Left renal cortex interstitium (tissue), 4 donors: ENCODE measurements around the gene PTP4A1. TPM values are rescaled to one million over a fixed set of nuclear protein-coding genes. Genes with fewer than 3 reads are reported as not detected.
"Not testable (repeated sequence)": the region's sequence is repeated elsewhere in the genome, so short reads cannot be mapped to it uniquely, and the experiment has no call there.

Source experiments
- DNase-seq, 4 donors: peaks; one replicate each; pipeline ENCODE4 v3.0.0-alpha.2; 2013; ENCODE audit warnings: low read depth in 4 of 4, low spot score in 2 of 4, missing footprints in 1 of 4
- polyA plus RNA-seq, 4 donors: library from polyadenylated mRNA; unstranded; fragments of 120-200 nt; gene quantifications; one replicate each; pipeline ENCODE4 v1.2.1, GENCODE V29; 2013; ENCODE audit not compliant: insufficient read length in 4 of 4

The PTP4A1 gene
- polyA plus RNA-seq, 4 donors: 44.4 to 83.2 (median 54.9) TPM

GRCh38 chr6:63581355-63582013 is 9.2 kb downstream of the PTP4A1 start:
- DNase-seq: no peak

- DNase-seq: no peak
Observed at GRCh38 chr6:63582579-63583231, 10.4 kb downstream of the PTP4A1 start.

DNA sequence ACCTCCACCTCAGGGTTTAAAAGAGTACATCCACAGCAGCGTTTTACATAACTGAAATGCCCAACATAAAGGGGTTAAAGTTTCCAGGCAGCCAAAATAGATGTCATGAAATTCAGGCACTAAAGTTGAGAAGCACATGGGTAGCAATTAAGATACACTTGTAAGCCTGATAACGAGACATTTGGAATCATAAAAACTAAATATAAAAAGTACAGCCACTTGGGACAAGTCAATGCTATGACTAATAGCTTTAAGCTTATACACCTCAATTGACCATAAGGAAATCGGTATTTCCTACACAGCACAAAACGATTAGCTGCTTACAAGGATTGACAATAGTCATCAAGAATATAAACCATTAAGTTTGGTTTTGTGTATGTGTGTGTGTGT is 11.8 kb downstream of the PTP4A1 start:
- DNase-seq: no peak

DNA sequence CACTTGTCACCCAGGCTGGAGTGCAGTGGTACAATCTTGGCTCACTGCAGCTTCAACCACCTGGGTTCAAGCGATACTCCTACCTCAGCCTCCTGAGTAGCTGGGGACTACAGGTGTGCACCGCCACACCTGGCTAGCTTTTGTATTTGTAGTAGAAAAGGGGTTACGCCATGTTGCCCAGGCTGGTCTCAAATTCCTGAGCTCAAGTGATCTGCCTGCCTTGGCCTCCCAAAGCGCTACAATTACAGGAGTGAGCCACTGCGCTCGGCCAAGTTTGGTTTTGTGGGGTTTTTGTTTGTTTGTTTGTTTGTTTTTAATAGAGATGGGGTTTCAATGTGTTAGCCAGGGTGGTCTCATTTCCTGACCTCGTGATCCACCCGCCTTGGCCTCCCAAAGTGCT is 12.3 kb downstream of the PTP4A1 start:
- DNase-seq: no peak

DNA sequence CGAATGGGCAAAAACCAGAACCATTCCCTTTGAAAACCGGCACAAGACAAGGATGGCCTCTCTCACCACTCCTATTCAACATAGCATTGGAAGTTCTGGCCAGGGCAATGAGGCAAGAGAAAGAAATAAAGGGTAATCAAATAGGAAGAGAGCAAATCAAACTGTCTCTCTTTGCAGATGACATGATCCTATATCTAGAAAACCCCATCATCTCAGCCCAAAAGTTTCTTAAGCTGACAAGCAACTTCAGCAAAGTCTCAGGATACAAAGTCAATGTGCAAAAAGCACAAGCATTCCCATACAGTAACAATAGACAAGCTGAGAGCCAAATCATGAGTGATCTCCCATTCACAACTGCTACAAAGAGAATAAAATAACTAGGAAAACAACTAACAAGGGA is 13.4 kb downstream of the PTP4A1 start:
- DNase-seq: not testable (repeated sequence)

GRCh38 chr6:63589952-63590411 is 17.7 kb downstream of the PTP4A1 start:
- no peak for DNase-seq

GRCh38 chr6:63592886-63593285 is 20.6 kb downstream of the PTP4A1 start:
- DNase-seq: no peak

DNA sequence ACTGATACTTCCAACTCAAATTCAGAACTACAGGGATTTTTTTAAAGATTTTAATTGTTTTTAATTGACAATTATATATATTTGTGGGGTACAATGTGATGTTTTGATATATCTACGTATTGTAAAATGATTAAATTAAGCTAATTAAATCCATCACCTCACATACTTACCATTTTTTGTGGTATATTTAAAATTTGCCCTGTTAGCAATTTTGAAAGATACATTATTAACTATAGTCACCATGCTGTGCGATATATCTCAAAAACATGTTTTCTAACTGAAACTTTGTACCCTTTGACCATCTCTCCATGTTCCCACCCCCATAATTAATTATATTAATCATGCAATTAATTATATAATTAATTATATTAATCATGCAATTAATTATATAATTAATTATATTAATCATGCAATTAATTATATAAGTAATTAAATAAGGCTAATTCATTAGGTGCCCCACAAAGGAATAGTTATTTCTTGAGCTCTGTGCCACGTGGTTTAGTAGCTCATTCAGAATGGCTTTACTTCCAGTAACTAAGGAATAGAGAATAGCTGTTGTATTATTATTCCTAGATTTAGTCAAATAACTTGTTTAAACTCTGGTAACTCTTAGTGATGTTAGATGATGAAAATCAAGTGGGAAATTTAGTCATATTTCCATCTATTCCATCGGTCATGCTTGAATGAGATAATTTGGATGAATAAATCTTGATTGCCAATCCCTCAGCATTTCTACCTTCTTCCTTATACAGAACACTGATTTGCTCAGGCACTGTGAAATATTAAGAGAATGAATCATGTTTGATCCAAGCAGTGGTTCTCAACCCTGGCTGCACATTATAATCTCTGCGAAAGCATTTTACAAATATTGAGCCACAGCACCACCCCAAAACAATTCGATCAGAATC is 25.1 kb downstream of the PTP4A1 start:
- DNase-seq: peak in 1 of 4 donors; percentile 9

DNA sequence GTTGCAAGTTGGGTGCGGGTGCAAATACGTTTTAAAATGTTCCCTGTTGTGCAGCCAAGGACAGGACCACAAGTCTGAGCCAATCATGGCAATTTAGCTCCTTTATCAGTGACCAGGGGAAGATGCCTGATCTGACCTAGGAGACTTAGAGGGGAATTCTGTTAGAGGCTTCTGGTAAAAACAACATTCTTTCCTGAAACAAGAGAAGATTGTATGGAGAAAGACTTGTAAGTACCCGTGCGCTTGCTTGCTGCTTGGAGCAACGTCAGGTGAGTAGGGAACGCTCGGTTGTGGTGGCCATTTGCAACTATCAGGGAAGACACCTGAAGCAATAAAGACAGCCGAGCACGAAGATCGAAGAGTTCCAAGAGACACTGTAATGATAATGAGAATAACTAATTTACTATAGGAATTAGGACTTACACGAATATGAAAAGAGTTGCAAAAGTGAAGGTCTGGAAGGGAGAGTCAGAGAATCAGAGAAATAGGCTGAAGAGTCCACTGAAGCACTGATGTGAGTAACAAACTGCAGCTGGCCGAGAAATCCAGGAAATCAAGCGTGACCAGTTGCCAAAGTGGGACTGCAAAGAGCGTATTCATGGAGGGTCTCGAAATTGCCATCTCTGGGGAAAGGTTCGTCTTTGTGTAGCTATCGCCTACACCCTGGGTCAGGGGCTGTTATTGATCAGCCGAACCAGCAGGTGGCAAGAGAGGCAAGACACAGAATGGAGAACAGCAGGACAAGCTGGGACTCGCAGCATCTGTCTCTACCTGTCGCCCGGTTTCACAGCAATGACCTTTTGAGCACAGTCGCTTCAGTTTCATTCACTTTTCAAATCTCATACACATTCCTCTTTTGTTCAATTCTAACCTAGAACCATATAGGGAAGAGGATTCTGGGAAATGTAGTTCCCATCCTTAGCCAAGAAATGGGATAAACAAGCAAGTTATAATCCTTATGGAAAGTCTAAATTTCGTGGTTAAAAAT is 26.1 kb downstream of the PTP4A1 start:
- DNase-seq: peak; percentile 41 to 75 (median 62)

DNA sequence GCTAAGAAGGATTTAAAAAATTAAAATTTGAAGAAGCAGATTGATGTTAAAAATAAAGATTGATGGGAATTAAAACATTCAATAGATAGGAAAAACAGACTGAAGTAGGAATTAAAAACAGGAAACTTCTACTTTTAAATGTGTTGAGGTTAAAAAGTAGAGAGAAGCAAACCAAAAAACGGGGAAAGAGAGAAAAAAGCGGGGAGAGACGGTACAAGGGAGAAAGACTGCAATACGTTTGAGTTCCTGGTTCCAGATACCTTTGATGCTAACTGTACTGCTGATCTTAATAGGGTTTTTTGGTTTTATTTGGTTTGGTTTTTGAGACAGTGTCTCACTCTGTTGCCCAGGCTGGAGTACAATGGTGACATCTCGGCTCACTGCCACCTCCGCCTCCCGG is 27.0 kb downstream of the PTP4A1 start:
- no peak for DNase-seq

DNA sequence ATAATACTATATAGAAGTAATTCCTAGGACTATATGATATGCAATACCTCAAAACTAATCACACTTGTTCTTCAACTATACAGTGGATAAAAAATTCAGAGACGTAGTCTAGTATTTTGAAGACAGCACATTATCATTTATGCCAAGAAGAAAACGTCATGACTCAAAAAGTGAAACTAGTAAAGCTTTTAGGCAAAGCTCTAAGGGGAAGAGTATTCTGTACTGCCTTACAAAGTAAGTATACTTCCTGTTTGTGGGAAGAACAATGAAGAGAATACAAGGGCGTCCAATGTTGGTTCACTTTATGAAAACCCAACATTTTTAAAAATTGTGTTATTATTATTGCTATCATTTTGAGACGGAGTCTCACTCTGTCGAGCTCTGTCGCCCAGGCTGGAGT is 27.9 kb downstream of the PTP4A1 start:
- no peak for DNase-seq

- no peak for DNase-seq
Observed at GRCh38 chr6:63609231-63609630, 37.0 kb downstream of the PTP4A1 start.

- no peak for DNase-seq
Observed at GRCh38 chr6:63610944-63611343, 38.7 kb downstream of the PTP4A1 start.

DNA sequence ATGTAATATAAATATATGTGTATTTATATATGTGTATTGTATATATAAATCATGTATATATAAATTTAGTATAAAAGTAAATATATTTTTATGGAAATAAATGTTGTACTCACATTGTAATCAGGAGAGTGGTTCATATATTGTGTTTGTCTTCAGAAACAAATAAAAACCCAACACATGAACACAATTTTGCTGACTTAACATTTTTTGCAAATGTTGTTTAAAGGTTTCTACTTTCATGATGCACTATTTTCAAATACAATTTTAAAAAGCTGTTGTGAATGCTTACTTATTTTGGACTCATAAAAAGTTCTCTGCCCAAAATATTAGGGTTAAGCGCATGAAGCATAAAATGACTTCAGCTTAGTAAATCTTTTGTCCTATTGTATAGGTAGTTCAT is 39.3 kb downstream of the PTP4A1 start:
- DNase-seq: no peak

DNA sequence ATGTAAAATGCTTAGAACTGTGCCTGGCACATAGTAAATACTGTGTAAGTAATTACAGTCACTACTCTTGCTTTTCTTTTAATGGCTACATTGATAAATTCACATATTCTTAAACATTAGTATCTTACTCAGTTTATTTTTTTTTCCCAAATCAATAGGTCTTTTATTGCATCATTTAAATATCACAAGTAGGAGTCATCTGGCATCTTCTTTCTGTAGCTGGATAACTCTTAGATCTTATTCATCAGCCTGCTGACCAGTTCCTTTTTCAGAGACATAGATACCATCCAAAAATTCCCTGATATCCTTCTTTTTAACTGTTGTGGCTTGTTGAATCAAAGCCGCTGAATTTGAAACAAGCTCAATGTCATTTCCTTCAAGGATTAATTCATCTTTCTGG is 43.3 kb downstream of the PTP4A1 start:
- DNase-seq: no peak

Other genes with a start within 250 kb of the PTP4A1 start
- 10 to 100 TPM; 55.4 to 68.6 (median 58.9) TPM for gene PHF3, start 63.3 kb downstream of the PTP4A1 start, polyA plus RNA-seq